ENCODE results near the gene ESR2.
"Not testable (repeated sequence)": the region's sequence is repeated elsewhere in the genome, so short reads cannot be mapped to it uniquely, and the experiment has no call there.

Gene ESR2

GRCh38 chr14:64119980-64120379, 174.2 kb downstream of the ESR2 start:
- no peak for DNase-seq

- no peak for DNase-seq
Observed at GRCh38 chr14:64119500-64119899, 174.7 kb downstream of the ESR2 start.

DNA sequence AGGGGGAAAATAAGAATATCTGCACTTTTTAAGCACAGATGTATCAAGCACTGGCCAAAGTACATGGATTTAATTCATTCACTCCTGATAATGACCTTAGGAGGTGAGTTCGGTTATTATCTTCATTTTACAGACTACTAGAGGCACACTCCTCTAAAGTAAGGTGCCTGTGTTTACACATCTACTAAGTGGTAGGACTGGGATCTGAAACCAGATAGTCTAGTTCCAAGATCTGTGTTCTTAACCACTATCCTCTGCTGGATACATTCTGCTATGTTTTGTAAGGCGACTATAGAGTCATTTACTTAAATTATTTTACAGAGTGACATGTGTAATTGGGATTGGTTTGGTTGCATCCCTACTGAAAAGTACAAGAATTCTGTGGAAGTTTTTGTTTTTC, 175.3 kb downstream of the ESR2 start:
- DNase-seq = no peak

DNA sequence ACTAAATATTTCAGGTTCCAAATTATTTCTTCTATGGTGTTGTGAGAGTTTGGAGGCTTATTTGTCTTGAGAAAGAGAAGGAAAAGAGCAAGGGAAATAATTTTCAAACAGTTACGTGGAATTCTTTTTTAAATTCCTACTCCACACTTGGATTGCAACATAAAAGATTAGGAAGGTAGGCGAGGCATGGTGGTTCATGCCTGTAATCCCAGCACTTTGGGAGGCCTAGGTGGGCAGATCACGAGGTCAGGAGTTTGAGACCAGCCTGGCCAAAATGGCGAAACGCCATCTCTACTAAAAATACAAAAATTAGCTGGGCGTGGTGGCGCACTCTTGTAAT, 175.8 kb downstream of the ESR2 start:
- DNase-seq = not testable (repeated sequence)

DNA sequence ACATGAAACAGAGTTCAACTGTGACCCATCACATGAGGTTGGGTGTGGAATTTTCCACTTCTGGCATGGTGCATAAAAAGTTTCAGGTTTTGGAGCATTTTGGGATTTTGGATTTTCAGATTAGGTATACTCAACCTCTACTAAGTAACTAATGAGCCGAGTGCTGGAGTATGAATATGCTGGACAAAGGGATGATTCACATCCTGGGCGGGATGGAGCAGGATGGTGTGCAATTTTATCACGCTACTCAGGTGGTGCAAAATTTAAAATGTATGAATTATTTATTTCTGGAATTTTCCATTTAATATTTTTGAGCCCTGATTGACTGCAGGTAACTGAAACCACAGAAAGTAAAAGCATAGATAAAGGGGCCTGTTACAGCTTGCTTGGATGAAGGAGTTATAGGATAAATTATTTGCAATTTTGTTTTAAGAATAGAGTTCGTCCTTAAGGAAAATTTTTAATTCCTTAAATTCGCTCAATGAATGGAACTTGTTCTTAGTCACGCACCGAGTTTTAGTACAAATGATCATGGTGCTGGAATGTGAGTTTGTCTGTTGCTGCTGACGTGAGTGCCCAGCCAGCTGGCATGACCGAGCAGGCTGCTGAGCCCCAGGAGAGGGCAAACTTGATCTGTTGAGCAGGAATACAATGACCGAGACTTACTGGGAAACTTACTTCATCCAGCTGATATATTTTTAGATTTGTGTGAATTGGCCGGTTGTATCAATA, 176.3 kb downstream of the ESR2 start:
- DNase-seq = no peak

- DNase-seq = no peak
Observed at GRCh38 chr14:64115401-64115800, 178.8 kb downstream of the ESR2 start.

DNA sequence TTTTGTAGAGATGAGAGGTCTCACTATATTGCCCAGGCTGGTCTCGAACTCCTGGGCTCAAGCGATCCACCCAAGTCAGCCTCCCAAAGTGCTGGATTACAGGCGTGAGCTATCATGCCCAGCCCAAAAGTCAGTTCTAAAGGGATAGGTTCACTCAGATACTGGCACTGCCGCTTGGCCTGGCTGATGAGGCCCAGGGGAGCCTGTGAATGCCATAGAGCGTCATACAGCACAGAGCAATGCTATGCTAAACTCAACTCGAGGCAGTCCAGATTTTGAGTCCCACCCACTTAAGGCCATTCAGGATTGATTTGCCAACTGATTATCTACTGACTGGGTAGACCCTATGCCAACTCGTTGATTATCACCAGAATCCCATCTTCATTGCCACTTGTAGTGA, 179.4 kb downstream of the ESR2 start:
- no peak for DNase-seq

DNA sequence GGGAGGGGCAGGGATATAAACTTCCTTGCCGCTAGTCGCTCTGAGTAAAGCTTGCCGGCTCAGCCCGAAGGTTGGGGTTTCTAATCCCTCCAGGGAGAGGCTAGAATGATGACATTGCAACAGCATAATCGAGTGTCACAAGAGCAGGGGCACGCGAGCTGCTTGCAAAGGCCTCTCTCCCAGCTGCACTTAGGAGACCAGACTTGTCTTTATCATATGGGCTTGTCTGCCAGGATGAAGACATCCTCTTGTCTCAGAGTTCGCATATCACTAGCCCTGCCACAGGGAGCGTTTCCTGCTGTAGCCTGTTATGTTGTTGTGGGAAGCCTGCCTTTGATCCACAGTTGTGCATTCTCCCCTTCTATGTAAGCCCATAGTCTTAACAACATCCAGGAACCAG, 180.0 kb downstream of the ESR2 start:
- DNase-seq = no peak

- DNase-seq = no peak
Observed at GRCh38 chr14:64112867-64113678, 181.1 kb downstream of the ESR2 start.

- DNase-seq = no peak
Observed at GRCh38 chr14:64110802-64111201, 183.4 kb downstream of the ESR2 start.

DNA sequence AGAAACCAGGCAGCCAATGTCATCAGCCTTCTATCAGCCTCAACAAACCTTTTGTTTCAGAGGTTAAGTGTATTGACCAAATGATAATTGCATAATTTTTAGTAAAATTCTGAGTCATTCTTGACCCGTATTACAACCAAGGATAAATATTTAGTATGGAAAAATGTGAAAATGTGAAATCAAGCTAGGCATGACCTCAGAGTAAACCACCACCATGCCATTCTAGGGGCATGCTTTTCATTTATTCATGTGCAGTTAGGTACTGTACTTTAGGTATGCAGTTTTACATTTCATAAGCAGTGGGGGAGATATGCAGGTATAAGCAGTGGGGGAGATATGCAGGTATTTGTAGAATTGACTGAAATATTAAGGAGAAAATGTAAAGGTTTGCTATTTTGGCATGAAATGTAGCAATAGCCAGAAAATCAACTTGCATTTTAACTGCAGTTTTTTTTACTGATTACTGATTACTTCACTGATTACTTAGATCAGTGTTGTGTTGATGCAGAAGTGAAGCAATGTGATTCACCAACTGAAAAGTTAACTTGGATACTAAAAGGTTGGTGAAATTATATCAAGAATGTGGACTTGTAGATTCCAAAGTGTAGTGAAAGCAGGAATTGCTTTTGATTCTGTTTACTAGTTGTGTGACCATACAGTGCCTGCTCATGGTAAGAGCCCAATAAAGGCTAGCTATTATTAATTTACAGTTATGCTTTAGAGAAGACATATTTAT, 184.2 kb downstream of the ESR2 start:
- DNase-seq = no peak

DNA sequence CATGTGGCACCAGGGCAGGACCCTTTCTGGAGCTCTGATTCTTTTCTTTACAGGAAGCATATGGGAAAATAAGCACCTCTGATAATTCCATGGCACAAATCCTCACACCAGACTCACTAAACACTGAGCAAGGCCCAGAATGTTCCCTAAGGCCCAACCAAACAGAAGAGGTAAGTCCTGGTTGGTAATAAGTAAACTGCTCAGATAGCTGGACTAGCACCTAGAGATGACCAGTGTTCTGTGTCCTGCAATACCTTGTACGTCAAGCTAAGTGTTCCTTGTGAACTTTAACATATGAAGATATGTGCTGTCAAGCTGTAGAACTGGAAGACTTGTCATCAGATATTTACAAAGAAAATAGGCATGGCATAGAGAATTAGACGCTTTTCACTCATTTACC, 186.7 kb downstream of the ESR2 start:
- DNase-seq = no peak

DNA sequence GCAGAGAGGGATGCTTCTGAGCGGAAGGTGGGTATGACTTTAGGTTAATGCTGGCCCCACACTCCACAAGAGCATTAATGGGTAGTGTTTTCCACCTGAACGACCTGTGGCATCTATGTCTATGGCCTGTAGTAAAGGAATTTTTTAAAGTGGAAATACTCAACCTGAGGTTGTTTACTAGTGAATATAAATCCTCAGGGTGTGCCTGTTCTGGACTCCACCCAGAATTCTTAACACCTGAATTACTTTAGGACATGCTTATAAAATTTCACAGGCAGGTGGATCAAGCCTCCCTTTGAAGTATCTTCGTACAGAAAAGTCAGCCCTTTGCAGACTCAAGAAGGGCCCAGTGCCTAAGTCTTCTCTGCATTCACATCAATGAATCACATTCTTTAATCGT, 196.1 kb downstream of the ESR2 start:
- no peak for DNase-seq

DNA sequence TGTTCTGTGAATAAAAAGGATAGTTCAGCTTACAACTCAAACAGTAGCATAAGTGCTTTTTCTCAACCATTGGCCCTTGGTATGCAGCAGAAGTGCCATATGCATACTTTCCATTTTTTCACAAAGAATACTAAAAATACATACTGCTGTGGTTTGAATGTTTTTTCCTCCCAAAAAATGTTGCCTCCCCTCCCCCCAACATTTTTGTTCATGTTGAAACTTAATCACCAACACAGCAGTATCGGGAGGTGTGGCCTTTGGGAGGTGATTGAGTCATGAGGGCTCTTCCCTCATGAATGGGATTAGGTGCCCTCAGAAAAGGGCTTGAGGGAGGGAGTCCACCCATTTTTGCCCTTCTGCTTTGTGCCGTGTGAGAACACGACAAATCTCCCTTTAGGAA, 198.6 kb downstream of the ESR2 start:
- no peak for DNase-seq

DNA sequence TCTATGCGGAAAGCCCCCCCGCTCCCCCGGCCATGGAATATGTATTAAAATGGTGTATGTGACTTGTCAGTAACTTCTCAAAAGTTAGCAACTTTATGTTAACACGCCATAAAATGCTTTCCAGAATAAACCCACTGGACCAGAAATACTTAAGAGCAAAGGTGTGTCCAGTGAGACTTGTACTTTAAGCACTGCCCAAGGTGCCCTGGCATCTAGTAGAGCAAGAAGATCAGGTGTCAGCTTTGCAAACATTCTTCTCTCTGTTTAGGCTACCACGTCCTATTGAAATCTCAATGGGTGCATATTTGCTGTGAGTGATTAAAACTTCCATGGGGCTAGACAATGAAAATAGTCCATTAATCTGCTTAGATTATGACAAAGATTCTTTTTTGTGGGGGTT, 201.2 kb downstream of the ESR2 start:
- no peak for DNase-seq

- no peak for DNase-seq
Observed at GRCh38 chr14:64092338-64092737, 201.8 kb downstream of the ESR2 start.

DNA sequence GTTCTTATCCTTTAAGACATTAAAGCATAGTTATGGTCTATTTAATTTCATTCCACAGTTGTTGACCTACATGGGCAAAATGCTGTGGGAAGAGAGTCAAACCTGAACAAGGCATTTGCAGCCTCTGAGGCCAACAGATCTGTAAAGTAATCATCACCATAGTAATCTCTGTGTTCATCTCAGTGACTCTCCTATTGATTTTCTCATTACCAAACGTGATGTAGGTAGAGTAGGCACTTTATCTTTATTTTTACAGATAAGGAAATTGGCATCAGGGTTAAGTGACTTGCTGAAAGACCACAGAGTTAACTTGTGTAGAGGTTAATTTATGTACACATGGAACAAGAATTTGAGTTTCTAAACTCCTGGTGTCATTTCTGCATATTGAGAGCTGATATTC, 203.0 kb downstream of the ESR2 start:
- no peak for DNase-seq

DNA sequence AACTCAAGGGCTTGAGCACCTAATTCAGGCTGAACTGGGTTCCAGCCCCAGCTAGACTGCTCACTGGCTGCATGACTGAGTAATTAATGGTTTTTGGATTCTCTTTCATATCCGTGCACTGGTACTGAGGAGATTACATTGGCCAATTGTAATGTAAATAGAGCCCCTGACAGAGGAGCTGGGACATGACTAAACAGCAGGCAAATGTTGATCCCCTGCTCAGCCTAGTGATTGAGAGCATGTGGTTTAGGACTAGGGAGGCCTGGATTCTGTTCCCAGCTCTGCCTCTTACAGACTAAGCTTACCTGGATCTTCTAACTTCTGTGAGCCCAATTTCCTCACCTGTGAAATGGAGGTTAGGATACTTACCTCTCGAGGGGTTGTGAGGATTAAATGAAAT, 204.3 kb downstream of the ESR2 start:
- DNase-seq = no peak

DNA sequence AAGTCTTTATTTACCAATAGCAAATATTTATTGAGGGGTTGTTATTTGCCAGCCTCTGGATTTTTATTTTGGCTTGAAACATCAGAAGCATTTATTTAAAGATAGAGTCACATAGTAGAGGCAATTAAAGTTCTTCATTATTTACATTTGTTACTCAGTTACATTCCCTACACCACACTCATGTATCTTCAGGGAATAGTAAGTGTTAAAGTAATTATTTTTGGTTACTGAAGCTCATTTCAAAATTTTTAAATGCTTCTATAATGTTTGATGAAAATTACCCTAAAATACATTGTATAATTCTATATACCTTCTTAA, 205.6 kb downstream of the ESR2 start:
- no peak for DNase-seq

DNA sequence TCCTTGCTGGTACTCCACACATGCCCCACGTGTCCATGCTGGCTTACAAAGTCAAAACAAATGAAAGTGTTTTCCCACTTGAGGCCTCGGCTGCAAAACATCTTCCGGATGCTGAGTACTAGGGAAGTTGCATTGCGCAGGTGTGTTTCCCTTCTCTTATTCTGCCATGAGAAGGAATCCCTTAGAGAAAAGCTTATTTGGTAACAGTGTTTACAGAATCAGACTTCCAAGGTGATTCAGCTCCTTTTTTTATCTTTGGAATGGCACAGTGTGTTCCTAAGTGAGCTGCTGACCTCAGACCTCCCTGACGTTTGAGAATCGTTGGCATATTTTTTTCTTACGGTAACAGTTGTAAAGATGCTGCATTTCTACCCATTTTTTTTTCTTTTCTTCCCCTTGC, 211.3 kb downstream of the ESR2 start:
- DNase-seq = no peak

- no peak for DNase-seq
Observed at GRCh38 chr14:64081174-64081746, 212.9 kb downstream of the ESR2 start.

DNA sequence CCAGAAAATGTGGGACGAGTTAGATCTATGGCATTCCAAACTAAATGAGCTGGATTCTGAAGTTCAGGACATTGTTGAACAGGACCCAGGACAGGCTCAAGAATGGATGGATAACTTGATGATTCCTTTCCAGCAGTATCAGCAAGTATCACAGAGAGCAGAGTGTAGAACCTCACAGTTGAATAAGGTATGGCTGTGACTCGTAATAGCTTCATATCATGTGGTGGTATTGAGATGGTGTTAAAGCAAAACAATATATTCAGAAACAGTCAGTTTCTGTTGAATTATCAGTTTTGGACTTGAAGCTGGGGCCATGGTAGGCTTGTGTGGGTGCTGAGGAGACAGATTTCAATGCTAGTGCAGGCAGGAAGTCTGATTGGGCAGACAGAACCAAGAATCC, 213.7 kb downstream of the ESR2 start:
- DNase-seq = no peak

DNA sequence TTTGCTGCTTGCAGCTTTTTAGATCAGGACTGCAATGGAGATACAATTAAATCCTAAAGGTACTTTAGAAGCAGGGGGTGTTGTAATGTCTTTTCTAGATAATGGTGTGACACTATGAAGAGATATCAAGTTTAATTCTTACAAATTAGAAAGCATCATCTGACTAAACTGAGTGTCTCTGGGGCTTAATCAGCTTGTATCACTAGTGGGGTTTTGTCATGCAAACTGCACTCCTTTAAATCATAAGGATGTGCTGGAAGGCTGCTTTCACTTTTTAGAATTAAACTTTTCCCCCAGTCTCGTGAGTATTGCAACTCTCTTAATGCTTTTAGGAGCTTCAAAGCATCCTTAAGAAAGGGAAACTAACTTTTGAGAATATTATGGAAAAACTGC, 218.6 kb downstream of the ESR2 start:
- DNase-seq = no peak
